ENCODE measurements around the gene PABPN1L.

Gene PABPN1L

DNA sequence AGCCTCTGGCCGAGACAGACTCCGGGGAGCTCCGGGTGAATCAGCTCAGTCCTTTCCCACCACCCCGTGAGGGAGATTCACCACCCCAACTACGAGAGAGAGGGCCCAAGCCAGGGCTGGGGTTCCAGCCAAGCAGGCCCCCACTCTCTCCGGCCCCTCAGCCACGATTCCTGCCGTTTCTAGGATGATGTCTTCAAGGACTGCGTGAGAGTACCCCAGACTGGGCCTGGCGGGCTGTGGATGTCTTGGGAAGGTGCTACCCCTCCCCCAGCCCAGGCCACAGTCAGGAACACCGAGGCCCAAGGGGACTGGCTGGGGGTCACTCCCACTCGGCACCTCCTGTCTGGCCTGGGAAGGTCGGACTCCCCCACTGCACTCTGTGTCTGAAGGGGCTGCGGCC, 21.6 kb upstream of the PABPN1L start:
- TF ChIP-seq, protein P1, sequence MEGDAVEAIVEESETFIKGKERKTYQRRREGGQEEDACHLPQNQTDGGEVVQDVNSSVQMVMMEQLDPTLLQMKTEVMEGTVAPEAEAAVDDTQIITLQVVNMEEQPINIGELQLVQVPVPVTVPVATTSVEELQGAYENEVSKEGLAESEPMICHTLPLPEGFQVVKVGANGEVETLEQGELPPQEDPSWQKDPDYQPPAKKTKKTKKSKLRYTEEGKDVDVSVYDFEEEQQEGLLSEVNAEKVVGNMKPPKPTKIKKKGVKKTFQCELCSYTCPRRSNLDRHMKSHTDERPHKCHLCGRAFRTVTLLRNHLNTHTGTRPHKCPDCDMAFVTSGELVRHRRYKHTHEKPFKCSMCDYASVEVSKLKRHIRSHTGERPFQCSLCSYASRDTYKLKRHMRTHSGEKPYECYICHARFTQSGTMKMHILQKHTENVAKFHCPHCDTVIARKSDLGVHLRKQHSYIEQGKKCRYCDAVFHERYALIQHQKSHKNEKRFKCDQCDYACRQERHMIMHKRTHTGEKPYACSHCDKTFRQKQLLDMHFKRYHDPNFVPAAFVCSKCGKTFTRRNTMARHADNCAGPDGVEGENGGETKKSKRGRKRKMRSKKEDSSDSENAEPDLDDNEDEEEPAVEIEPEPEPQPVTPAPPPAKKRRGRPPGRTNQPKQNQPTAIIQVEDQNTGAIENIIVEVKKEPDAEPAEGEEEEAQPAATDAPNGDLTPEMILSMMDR (IDR thresholded peaks at IDR 0.05; ENCODE audit: low read depth, low read length, missing control alignments), result no peak
- DNase-seq (ENCODE audit: low read depth), result no peak
- H3K4me3 ChIP-seq (ENCODE audit: low read depth, low read length), result no peak overlapping the region

DNA sequence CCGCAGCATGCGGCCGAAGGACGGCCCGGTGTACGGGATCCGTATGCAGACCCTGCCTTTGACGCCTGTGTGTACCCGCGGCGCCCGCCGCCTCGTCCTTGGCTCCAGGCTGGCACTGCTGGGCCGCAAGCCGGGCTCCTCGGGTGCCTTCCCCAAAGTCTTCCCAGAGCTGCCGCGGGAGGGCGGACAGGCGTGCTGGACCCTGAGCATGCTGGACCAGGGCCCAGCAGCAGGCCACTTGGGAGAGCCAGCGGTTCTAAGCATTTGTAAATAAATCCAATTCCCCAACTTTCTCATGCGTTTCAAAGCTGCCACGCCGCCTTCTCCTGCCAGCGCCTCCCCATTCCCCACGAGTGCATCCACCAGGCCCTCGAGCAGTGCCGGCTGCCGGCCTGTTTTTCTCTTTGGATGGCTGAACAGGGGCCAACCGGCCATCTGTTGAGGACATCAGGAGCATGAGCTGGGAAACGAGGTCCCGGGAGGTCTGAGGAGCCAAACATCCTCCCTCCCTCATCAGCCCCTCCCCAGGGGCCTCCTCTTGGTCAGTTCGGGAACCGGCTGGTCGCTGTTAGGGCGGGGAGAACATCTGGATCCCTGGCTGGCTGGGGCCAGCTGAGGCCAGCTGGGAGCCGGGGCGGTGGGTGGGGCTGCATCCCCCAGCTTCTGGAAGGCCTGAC, 20.5 kb upstream of the PABPN1L start:
- no peak overlapping the region for H3K4me3 ChIP-seq (ENCODE audit: low read depth, low read length)
- no peak for DNase-seq (ENCODE audit: low read depth)
- TF ChIP-seq, protein P1 (IDR thresholded peaks at IDR 0.05; ENCODE audit: low read depth, low read length, missing control alignments), result no peak

DNA sequence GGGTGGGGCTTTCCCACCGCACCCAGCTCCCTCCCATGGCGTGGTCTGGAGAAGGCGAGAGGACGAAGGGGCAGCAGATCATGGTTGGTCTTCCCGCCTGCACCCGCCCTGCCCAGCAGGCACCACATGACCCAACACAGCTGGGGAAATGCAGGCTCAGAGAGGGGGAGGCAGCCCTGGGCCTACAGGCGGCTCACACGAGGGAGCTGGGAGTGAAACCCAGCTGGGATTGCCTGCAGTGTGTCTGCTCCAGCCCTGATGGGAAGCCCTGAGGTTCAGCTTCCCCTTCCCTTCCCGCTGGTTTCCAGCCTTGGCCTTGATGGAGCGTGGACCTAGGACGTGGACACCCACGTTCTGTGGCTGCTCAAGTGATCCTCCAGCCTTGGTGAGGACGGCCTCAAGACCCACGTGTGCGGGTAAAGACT, 20.0 kb upstream of the PABPN1L start:
- TF ChIP-seq, protein P1 (IDR thresholded peaks at IDR 0.05; ENCODE audit: low read depth, low read length, missing control alignments), result no peak
- no peak overlapping the region for H3K4me3 ChIP-seq (ENCODE audit: low read depth, low read length)
- DNase-seq (ENCODE audit: low read depth), result no peak

DNA sequence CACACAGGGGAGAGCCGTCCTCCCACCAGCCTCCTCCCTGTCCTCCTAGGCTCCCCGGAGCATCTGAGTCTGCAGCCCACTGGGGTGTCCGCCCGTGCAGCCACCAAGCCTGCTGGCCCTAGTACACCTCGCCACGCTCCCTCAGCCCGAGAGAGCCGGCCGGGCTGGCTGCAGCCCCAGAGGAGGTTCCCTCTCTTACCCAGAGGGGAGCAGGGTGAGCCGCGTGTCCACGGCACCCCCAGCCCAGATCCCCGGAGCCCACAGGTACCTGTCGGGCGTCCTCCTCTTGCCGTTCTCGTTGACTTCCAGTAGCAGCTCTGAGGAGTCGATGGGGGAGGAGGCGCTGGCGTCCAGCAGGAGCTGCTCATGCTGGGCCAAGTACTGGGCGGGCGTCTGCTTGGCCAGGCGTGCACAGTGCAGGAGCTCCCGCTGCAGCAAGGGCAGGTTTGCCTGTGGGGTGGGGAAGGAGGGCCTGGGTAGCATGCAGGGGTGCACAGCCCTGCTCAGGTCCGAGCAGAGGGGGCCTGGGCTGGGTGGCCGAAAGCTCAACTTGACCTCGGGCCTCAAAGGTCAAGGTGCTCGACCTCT, 19.3 kb upstream of the PABPN1L start:
- TF ChIP-seq, protein P1 (IDR thresholded peaks at IDR 0.05; ENCODE audit: low read depth, low read length, missing control alignments), result no peak
- DNase-seq (ENCODE audit: low read depth), result no peak
- H3K4me3 ChIP-seq (ENCODE audit: low read depth, low read length), result no peak overlapping the region

- TF ChIP-seq, protein P1 (IDR thresholded peaks at IDR 0.05; ENCODE audit: low read depth, low read length, missing control alignments), result no peak
- H3K4me3 ChIP-seq (ENCODE audit: low read depth, low read length), result no peak overlapping the region
- DNase-seq (ENCODE audit: low read depth), result no peak
Observed at GRCh38 chr16:88884569-88885271, 18.3 kb upstream of the PABPN1L start.

DNA sequence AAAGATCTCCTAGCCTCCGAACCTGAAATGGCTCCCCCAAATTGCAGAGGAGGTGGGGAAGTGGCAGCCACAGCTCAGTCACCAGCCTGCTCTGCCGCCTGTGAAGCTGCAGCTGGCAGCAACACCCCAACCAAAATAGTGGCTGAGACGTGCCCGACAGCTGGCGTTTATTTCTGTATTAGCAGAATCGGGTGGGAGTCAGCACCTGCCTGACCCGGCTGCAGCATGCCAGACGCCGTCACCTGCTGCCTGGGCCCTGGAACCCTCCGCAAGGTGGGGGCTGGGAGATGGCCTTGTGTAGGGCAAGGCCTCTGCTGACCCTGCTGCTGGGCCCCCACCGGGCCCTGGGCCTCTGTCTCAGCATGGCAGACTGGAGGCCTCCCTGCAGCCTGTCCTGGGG, 17.5 kb upstream of the PABPN1L start:
- TF ChIP-seq, protein P1 (IDR thresholded peaks at IDR 0.05; ENCODE audit: low read depth, low read length, missing control alignments), result no peak
- no peak for DNase-seq (ENCODE audit: low read depth)

More for the DNA sequence above, 17.5 kb upstream of the PABPN1L start:
- H3K4me3 ChIP-seq (ENCODE audit: low read depth, low read length), result no peak overlapping the region

Data from GM12864 (cell line).